GM18508 (cell line): ENCODE results near the gene POGLUT2.
A peak's percentile ranks its signal among the peaks of the same experiment; 100 is the strongest.
"Not testable (repeated sequence)": the region's sequence is repeated elsewhere in the genome, so short reads cannot be mapped to it uniquely, and the experiment has no call there.

Experiments used
- ATAC-seq: cut with Tn5 transposase; IDR thresholded peaks from one replicate; pipeline ENCODE4 v1.9.1; 2021; ENCODE audit warnings: moderate number of reproducible peaks; ENCODE audit not compliant: insufficient read depth, unreplicated experiment

The POGLUT2 gene

GRCh38 chr13:102812611-102813287 is 14.0 kb upstream of the POGLUT2 start:
- ATAC-seq, result no peak

- no peak for ATAC-seq
Measured at GRCh38 chr13:102807699-102808098, 8.9 kb upstream of the POGLUT2 start.

- no peak for ATAC-seq
Measured at GRCh38 chr13:102805680-102806079, 6.9 kb upstream of the POGLUT2 start.

- ATAC-seq, result peak; percentile 54
Measured at GRCh38 chr13:102800145-102801041, 1.6 kb upstream of the POGLUT2 start.

GRCh38 chr13:102799426-102800144 is 809 bp upstream of the POGLUT2 start:
- peak; percentile 0 for ATAC-seq

GRCh38 chr13:102793611-102794355 is 5.0 kb downstream of the POGLUT2 start:
- ATAC-seq, result no peak

- no peak for ATAC-seq
Measured at GRCh38 chr13:102792396-102792795, 6.4 kb downstream of the POGLUT2 start.

GRCh38 chr13:102788683-102789082 is 10.1 kb downstream of the POGLUT2 start:
- no peak for ATAC-seq

- no peak for ATAC-seq
Measured at GRCh38 chr13:102784483-102784882, 14.3 kb downstream of the POGLUT2 start.

GRCh38 chr13:102781591-102781990 is 17.2 kb downstream of the POGLUT2 start:
- no peak for ATAC-seq

- not testable (repeated sequence) for ATAC-seq
Measured at GRCh38 chr13:102780656-102781055, 18.1 kb downstream of the POGLUT2 start.

- no peak for ATAC-seq
Measured at GRCh38 chr13:102779436-102780159, 19.2 kb downstream of the POGLUT2 start.

- ATAC-seq, result no peak
Measured at GRCh38 chr13:102777736-102778135, 21.0 kb downstream of the POGLUT2 start.

- ATAC-seq, result no peak
Measured at GRCh38 chr13:102776271-102776670, 22.5 kb downstream of the POGLUT2 start.

- ATAC-seq, result no peak
Measured at GRCh38 chr13:102774591-102775520, 23.9 kb downstream of the POGLUT2 start.

GRCh38 chr13:102774214-102774568 is 24.6 kb downstream of the POGLUT2 start:
- no peak for ATAC-seq

- ATAC-seq, result peak; percentile 74
Measured at GRCh38 chr13:102773441-102774213, 25.1 kb downstream of the POGLUT2 start, which contains the start of gene TEX30. Gene TEX30 (minus strand): TSS chr13:102773786. CDS start chr13:102770026, 3,760 bp downstream.

GRCh38 chr13:102772042-102772425 is 26.7 kb downstream of the POGLUT2 start:
- no peak for ATAC-seq
